K562 (cell line): Measurements from ENCODE around the gene LENG8. TPM values are rescaled to one million over a fixed set of nuclear protein-coding genes. Genes with fewer than 3 reads are reported as not detected.
A peak's percentile ranks its signal among the peaks of the same experiment; 100 is the strongest.

Experiments used
- ATAC-seq: fragments of 200-7000 bp; cut with Tn5 transposase; 3 replicates; pipeline ENCODE4 v1.9.1; 2020; ENCODE audit warnings: moderate library complexity
- BruUV-seq: library from RNA; stranded (reverse); fragments of 400-500 nt; replicated peaks from 2 replicates; lab custom pipeline; 2021; lab: Mats Ljungman, UMichigan
- CTCF ChIA-PET: fragments of 300-600 bp; formaldehyde crosslinking; extraction: SDS; loops from one replicate; lab custom pipeline; 2021; ENCODE audit warnings: low intra/inter-chr PET ratio; lab: Yijun Ruan, JAX
- POLR2A ChIA-PET: fragments of 300-600, 350-650 bp; sonication (Branson Sonifier 250); formaldehyde crosslinking; extraction: SDS; loops from one replicate; lab custom pipeline; 2021; ENCODE audit warnings: antibody characterized with exemption, inconsistent platforms; lab: Yijun Ruan, JAX
- DNase-seq, 4 experiments: peaks; one replicate each; pipeline versions ENCODE4 v3.0.0 to v3.0.0-alpha.2; 2011 to 2018; ENCODE audit warnings: low spot score in 3 of 4, mixed read lengths in 3 of 4; ENCODE audit errors: extremely low read depth in 1 of 4
- FAIRE-seq: peaks from 2 replicates; lab custom pipeline; 2011; peaks lifted over from hg19 to GRCh38; lab: Jason Lieb, UNC
- H2AFZ ChIP-seq: 2 replicates; pipeline ENCODE4 v1.6.0; 2011; ENCODE audit warnings: low read depth, low read length, control low read depth, inconsistent platforms
- H3K27ac ChIP-seq: fragments of 200-600 bp; 3 replicates; pipeline ENCODE4 v1.8.0; 2011; ENCODE audit warnings: low read depth, mild to moderate bottlenecking, control low read depth, inconsistent platforms, low read length, moderate library complexity, mixed read lengths; ENCODE audit errors: extremely low read depth
- H3K27me3 ChIP-seq, 2 experiments: fragments of 300-600 bp in 1 of 2; 2 replicates in 1 of 2; 3 replicates in 1 of 2; pipeline versions ENCODE4 v1.6.0 to v1.8.0; 2011; ENCODE audit warnings: inconsistent platforms in 2 of 2, low read length in 2 of 2, mild to moderate bottlenecking in 1 of 2, mixed read lengths in 1 of 2, moderate library complexity in 1 of 2; ENCODE audit not compliant: control insufficient read depth in 2 of 2, insufficient read depth in 2 of 2
- H3K36me3 ChIP-seq: fragments of 300-600 bp; 3 replicates; pipeline ENCODE4 v1.8.0; 2011; ENCODE audit warnings: mild to moderate bottlenecking, low read length, inconsistent platforms; ENCODE audit not compliant: control insufficient read depth, insufficient read depth
- H3K4me1 ChIP-seq, 2 experiments: fragments of 200-600 bp in 1 of 2; replicated peaks in 1 of 2; 2 replicates in 1 of 2; 3 replicates in 1 of 2; pipeline versions ENCODE4 v1.5.1 to v1.8.0; 2011; ENCODE audit warnings: inconsistent platforms in 2 of 2, low read length in 2 of 2, mild to moderate bottlenecking in 1 of 2, mixed read lengths in 1 of 2, moderate library complexity in 1 of 2; ENCODE audit not compliant: control insufficient read depth in 2 of 2, insufficient read depth in 2 of 2
- H3K4me2 ChIP-seq: 2 replicates; pipeline ENCODE4 v1.6.1; 2011; ENCODE audit warnings: low read length, control low read depth, inconsistent platforms, mixed read lengths; ENCODE audit not compliant: insufficient read depth
- H3K4me3 ChIP-seq: fragments of 200-600 bp; sonication (generic), shearing (Covaris generic); 2 replicates; pipeline ENCODE4 v1.5.1; 2016; ENCODE audit warnings: control low read depth, inconsistent platforms
- H3K79me2 ChIP-seq: fragments of 200-600 bp; 3 replicates; pipeline ENCODE4 v1.8.0; 2011; ENCODE audit warnings: low read length, inconsistent platforms; ENCODE audit not compliant: control insufficient read depth, insufficient read depth
- H3K9ac ChIP-seq, 2 experiments: 2 replicates each; pipeline versions ENCODE4 v1.6.0 to v1.6.1; 2011; ENCODE audit warnings: low read depth in 2 of 2, low read length in 2 of 2, control low read depth in 1 of 2, inconsistent platforms in 1 of 2, mild to moderate bottlenecking in 1 of 2, mixed read lengths in 1 of 2; ENCODE audit not compliant: insufficient read depth in 1 of 2
- H3K9me1 ChIP-seq: one replicate; pipeline ENCODE4 v1.6.0; 2011; ENCODE audit warnings: inconsistent platforms, mild to moderate bottlenecking, low read length, moderate library complexity; ENCODE audit not compliant: control insufficient read depth, insufficient read depth
- H3K9me3 ChIP-seq: replicated peaks from 2 replicates; pipeline ENCODE4 v1.5.1; 2011; ENCODE audit warnings: low read depth, low read length, inconsistent platforms; ENCODE audit not compliant: control insufficient read depth, insufficient read depth
- H4K20me1 ChIP-seq: replicated peaks from 2 replicates; pipeline ENCODE4 v1.6.1; 2011; ENCODE audit warnings: low read length, inconsistent platforms, mixed read lengths; ENCODE audit not compliant: control insufficient read depth, insufficient read depth
- FIP1L1 ChIP-seq: fragments of 200-400 bp; formaldehyde crosslinking; IDR thresholded peaks from 2 replicates; pipeline ENCODE4 v1.6.1; 2018; ENCODE audit warnings: mild to moderate bottlenecking, low read depth, low read length; ENCODE audit not compliant: poor library complexity, severe bottlenecking
- ILK ChIP-seq: fragments of 450-650 bp; IDR thresholded peaks from 2 replicates; pipeline ENCODE4 v1.6.1; 2016; ENCODE audit warnings: missing genetic modification characterization, low read depth, mild to moderate bottlenecking, missing compliant biosample characterization, moderate library complexity, borderline replicate concordance
- MAZ ChIP-seq, 2 experiments: fragments of 450-650 bp in 1 of 2; sonication (generic) in 1 of 2; formaldehyde crosslinking; IDR thresholded peaks in 1 of 2; conservative IDR thresholded peaks in 1 of 2; 2 replicates each; pipeline versions ENCODE4 v1.4.0 to v1.5.0; 2020; ENCODE audit warnings: mild to moderate bottlenecking in 1 of 2, missing genetic modification reagents in 1 of 2
- MCM3 ChIP-seq: fragments of 450-650 bp; IDR thresholded peaks from 2 replicates; pipeline ENCODE4 v1.6.1; 2016
- MTA1 ChIP-seq: fragments of 450-650 bp; IDR thresholded peaks from 2 replicates; pipeline ENCODE4 v1.6.1; 2017; ENCODE audit warnings: borderline replicate concordance
- OTX1 ChIP-seq: fragments of 450-650 bp; formaldehyde crosslinking; IDR thresholded peaks from 2 replicates; pipeline ENCODE4 v1.4.0; 2022; ENCODE audit warnings: mild to moderate bottlenecking
- POLR2G ChIP-seq: fragments of 200-400 bp; formaldehyde crosslinking; IDR thresholded peaks from 2 replicates; pipeline ENCODE4 v1.6.1; 2017; ENCODE audit warnings: low read depth, mild to moderate bottlenecking, antibody characterized with exemption, low read length, moderate library complexity
- POLR3G ChIP-seq: IDR thresholded peaks from 2 replicates; pipeline ENCODE4 v1.6.1; 2011; ENCODE audit not compliant: insufficient read length, insufficient replicate concordance; ENCODE audit errors: extremely low read depth
- RFX1 ChIP-seq: fragments of 450-650 bp; IDR thresholded peaks from 2 replicates; pipeline ENCODE4 v1.6.1; 2016; ENCODE audit warnings: mild to moderate bottlenecking, moderate library complexity
- SETDB1 ChIP-seq: IDR thresholded peaks from one replicate; pipeline ENCODE4 v1.6.1; 2012; ENCODE audit warnings: low read length, control low read depth, inconsistent platforms
- SNIP1 ChIP-seq: fragments of 450-650 bp; IDR thresholded peaks from 2 replicates; pipeline ENCODE4 v1.7.1; 2017; ENCODE audit warnings: low read depth, mild to moderate bottlenecking
- SUPT5H ChIP-seq: fragments of 450-650 bp; IDR thresholded peaks from 2 replicates; pipeline ENCODE4 v1.6.1; 2016
- TEAD2 ChIP-seq: fragments of 450-650 bp; IDR thresholded peaks from 2 replicates; pipeline ENCODE4 v1.6.1; 2016; ENCODE audit warnings: missing genetic modification characterization, control low read depth, missing compliant biosample characterization
- ZBTB1 ChIP-seq: sonication (generic); formaldehyde crosslinking; IDR thresholded peaks from 2 replicates; pipeline ENCODE4 v1.8.1; 2023; ENCODE audit warnings: missing genetic modification reagents, low read depth, mild to moderate bottlenecking, borderline replicate concordance
- ZBTB33 ChIP-seq: sonication (generic); formaldehyde crosslinking; IDR thresholded peaks from 2 replicates; pipeline ENCODE4 v1.8.1; 2023; ENCODE audit warnings: mild to moderate bottlenecking, missing genetic modification reagents
- ZNF232 ChIP-seq: sonication (generic); formaldehyde crosslinking; IDR thresholded peaks from 2 replicates; pipeline ENCODE4 v1.8.0; 2022; ENCODE audit warnings: mild to moderate bottlenecking, missing genetic modification reagents
- ZNF3 ChIP-seq: fragments of 250-450 bp; sonication (Bioruptor Pico); IDR thresholded peaks from 2 replicates; pipeline ENCODE4 v1.5.0; 2021; ENCODE audit warnings: mild to moderate bottlenecking, moderate library complexity
- ZNF780A ChIP-seq: fragments of 250-450 bp; sonication (Bioruptor Pico); IDR thresholded peaks from 2 replicates; pipeline ENCODE4 v1.5.0; 2021; ENCODE audit warnings: mild to moderate bottlenecking
- ZSCAN32 ChIP-seq: fragments of 450-650 bp; formaldehyde crosslinking; IDR thresholded peaks from 2 replicates; pipeline ENCODE4 v1.4.0; 2020; ENCODE audit warnings: mild to moderate bottlenecking, moderate library complexity
- WGBS: fragments of 100-300 bp; shearing (Covaris generic); methylation state at CpG from one replicate; pipeline ENCODE4 v1.1.6; 2016; ENCODE audit warnings: low coverage, mixed read lengths; ENCODE audit not compliant: insufficient coverage; ENCODE audit errors: missing lambda C conversion rate; 5-methylcytosine and 5-hydroxymethylcytosine counted together
- in situ Hi-C: fragments of 300-500 bp; cut with MboI; formaldehyde crosslinking; loops from 4 replicates; pipeline ENCODE4 v1.15.0; 2018; ENCODE audit warnings: inconsistent platforms, mixed read lengths
- intact Hi-C: fragments of 100-400 bp; cut with micrococcal nuclease; formaldehyde crosslinking; loops from 2 replicates; pipeline ENCODE4 v1.14.2; 2022
- polyA plus RNA-seq, 8 experiments: library from polyadenylated mRNA; depleted of rRNA in 4 of 8; stranded (reverse) in 5 of 8; unstranded in 3 of 8; fragments of >200 nt; fragmentation: Nextera tagmentation in 2 of 8; fragmentation: Illumina TruSeq in 1 of 8; extraction: Ambion mirVana in 2 of 8; extraction: Trizol in 1 of 8; gene quantifications; 2 replicates each; pipeline versions ENCODE4 v1.2.1 to v1.2.3, GENCODE V29; 2011 to 2014; ENCODE audit warnings: inconsistent platforms in 1 of 8, missing spikeins in 1 of 8
- total RNA-seq, 7 experiments: library from RNA; depleted of rRNA in 6 of 7; stranded (reverse); fragments of >200 nt in 6 of 7; fragmentation: Illumina TruSeq in 2 of 7; extraction: Trizol in 2 of 7; gene quantifications; 2 replicates each; pipeline versions ENCODE4 v1.2.1 to v1.2.3, GENCODE V29; 2011 to 2021; ENCODE audit warnings: low replicate concordance in 1 of 7
- TF ChIP-seq, protein P1 (sequence below): fragments of 250-450 bp; sonication (Bioruptor Pico); IDR thresholded peaks from 2 replicates; pipeline ENCODE4 v1.8.0; 2022; ENCODE audit warnings: inconsistent platforms, mild to moderate bottlenecking, moderate library complexity, borderline replicate concordance

The LENG8 gene
- total and polyA plus RNA-seq, 9 of the 15 experiments (the other 6 are each of a cell fraction or from before 2014, with no cell fraction given) = 0.74 to 146 (median 28.1) TPM

- 0 out of 4 replicates have a peak, but pooled peaks of 1 of the 2 experiments have one; percentile 8 for TF ChIP-seq MAZ (CRISPR knock-in tag; conservative IDR thresholded peaks at IDR 0.05 in 1 of 2, IDR thresholded peaks at IDR 0.05 in 1 of 2)
- 0 out of 2 replicates have a peak, but pooled peaks have one; percentile 41 for TF ChIP-seq ZNF780A (CRISPR knock-in tag)
- no peak for TF ChIP-seq MCM3
- peak; percentile 50; the same call in 1 of the 2 replicates for TF ChIP-seq ZNF3 (CRISPR knock-in tag)
- no peak for TF ChIP-seq SNIP1
- TF ChIP-seq RFX1 = no peak
- TF ChIP-seq SETDB1 = no peak
- 0 out of 2 replicates have a peak, but pooled peaks have one; percentile 20 for TF ChIP-seq OTX1 (CRISPR knock-in tag)
- no peak for TF ChIP-seq ZBTB1
- TF ChIP-seq ZSCAN32 (CRISPR knock-in tag) = no peak
- no peak for TF ChIP-seq FIP1L1
Measured at GRCh38 chr19:54434112-54434872, 14.7 kb upstream of the LENG8 start (continued).

GRCh38 chr19:54434873-54435214, 14.2 kb upstream of the LENG8 start:
- BruUV-seq = no TSS peak
- FAIRE-seq (no peak), ATAC-seq (no peak), DNase-seq (no peak)
- no peak overlapping the region for H2AFZ ChIP-seq
- intact Hi-C loops = no loop called here
- no peak overlapping the region for H3K4me3 ChIP-seq
- H3K36me3 ChIP-seq = peaks cover 7% of the 10 kb centered on the region; the same call in 1 of the 3 replicates
- ChIA-PET CTCF (no interaction called here), POLR2A (no interaction called here)
- no peak overlapping the region for H3K4me2 ChIP-seq
- H3K27ac ChIP-seq = no peak overlapping the region
- no peaks in the 10 kb centered on the region for H3K9me3 ChIP-seq
- H3K27me3 ChIP-seq = no peaks in the 10 kb centered on the region
- H4K20me1 ChIP-seq = peaks cover 10% of the 10 kb centered on the region; the same call in 1 of the 2 replicates
- WGBS = 77% methylated on average over 10 of the region's 11 CpGs
- H3K79me2 ChIP-seq = peaks cover 6% of the 10 kb centered on the region; the same call in 2 of the 3 replicates
- H3K9ac ChIP-seq = peak overlapping the region in 1 of 2 experiments; percentile 43; a peak in 1 of 4 replicates
- H3K9me1 ChIP-seq = no peaks in the 10 kb centered on the region
- in situ Hi-C loops = no loop called here
- H3K4me1 ChIP-seq = peaks cover 0 to 33% of the 10 kb centered on the region in 2 experiments; a peak in 2 of 5 replicates
- TF ChIP-seq TEAD2 (tag) (no peak), ZNF232 (CRISPR knock-in tag) (no peak), SUPT5H (no peak), ILK (tag) (no peak), POLR3G (no peak), POLR2G (peak; percentile 61), MTA1 (no peak), ZBTB33 (CRISPR knock-in tag) (peak; percentile 88)
- TF ChIP-seq, protein P1, sequence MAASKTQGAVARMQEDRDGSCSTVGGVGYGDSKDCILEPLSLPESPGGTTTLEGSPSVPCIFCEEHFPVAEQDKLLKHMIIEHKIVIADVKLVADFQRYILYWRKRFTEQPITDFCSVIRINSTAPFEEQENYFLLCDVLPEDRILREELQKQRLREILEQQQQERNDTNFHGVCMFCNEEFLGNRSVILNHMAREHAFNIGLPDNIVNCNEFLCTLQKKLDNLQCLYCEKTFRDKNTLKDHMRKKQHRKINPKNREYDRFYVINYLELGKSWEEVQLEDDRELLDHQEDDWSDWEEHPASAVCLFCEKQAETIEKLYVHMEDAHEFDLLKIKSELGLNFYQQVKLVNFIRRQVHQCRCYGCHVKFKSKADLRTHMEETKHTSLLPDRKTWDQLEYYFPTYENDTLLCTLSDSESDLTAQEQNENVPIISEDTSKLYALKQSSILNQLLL (CRISPR knock-in tag) = no peak
